Cerebellar nuclear complex (tissue), 1 donor: Measurements from ENCODE around the gene CSRP2.

ENCODE experiments used
- DNase-seq, 2 experiments: peaks; one replicate each; lab custom pipeline; 2025; lab: John Stamatoyannopoulos, UW

The CSRP2 gene

DNA sequence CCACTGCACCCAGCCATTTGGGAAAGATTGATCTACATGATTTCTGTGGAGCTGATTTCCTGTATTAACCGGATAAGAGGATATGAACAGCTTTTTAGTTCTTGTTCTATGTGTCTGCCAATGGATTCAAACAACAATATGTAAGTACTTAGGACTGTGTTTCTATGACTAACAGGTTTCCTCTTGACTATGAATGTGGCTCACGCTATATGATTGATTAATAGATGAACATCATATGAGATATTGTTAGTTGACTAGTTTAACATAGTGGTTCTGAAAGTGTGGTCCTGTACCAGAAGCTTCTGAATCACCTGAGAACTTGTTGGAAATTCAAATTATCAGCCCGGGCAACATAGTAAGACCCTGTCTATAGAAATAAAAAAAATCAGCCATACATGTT, 12.8 kb upstream of the CSRP2 start:
- no peak for DNase-seq

DNA sequence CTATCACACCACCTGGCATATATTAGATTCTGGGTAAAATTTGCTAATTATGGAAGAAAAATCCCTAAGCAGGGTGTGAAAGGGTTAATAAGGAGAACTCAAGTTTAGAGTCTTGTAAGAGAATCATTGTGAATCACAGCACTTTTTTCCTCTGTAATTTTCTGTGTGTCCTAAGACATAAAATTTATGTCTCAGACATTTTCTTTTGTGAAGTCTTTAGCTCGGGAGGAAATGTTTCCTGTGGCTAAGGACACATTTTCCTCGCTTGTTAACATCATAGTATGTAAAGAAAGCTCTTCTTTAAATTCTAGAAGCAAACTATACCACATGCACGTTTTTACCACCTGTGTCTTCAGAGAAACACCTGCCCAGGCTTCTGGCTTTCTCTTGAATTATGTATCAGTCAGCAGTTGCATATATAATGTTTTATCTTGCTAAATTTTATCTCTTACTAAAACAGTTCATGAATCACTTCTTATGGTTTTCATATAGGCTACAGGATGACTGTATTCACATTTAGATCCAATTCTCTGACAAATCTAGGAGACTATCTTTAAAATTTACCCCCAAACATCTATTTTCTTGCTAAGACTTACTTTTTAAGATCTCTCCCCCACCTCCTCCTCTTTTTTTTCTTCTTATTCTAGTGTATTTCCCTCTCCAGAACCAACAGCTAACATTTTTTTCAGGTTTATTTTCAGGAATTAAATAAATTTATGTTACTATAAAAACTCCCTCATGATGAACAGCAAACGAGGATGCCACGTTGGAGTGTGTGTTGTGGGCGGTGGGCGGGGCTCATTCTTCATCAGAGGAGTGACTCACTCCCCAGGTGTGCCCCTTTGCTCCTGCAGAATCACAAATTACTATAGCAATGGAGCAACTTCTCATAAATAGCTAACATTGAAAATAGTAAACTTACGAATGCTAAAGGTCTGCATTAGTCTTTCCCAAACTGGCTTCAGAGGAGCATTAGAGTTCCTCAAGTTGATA, 11.6 kb upstream of the CSRP2 start:
- DNase-seq, result no peak

DNA sequence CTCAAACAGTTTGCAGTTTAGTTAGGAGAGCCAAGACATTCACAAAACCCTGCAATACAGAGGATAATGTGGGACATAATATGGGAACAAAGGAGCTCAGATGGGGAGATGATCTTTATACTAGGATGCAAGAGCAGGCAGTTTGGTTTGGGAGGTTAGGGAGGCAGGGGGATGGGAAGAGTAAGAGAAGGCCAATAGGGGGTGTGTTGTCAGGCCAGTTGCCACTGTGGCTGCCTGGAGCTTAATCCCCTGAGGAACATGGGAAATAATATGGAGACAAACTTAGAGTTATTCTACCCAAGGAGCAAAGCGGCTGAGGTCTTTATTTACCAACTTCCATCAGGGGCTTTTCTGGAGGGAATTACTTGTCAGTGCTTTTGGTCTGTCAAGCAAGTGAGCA, 10.0 kb upstream of the CSRP2 start:
- no peak for DNase-seq

DNA sequence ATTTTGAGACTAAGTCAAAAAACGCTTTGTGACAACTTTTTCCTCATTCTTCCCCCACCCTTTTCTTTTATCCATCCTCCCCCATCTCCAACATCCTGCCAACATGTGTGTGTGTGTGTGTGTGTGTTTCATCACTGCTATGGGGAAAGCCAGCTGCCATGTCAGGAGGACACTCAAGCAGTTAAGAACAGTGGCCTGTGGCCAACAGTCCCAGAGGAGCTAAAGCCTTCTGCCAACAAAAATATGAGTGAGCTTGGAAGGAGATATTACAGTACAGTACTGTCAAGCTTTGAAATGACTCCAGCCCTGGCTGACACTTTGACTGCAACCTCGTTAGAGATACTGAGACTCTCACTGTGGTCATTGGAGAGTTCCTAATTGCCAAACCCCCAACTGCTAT, 5.0 kb upstream of the CSRP2 start:
- DNase-seq, result no peak

DNA sequence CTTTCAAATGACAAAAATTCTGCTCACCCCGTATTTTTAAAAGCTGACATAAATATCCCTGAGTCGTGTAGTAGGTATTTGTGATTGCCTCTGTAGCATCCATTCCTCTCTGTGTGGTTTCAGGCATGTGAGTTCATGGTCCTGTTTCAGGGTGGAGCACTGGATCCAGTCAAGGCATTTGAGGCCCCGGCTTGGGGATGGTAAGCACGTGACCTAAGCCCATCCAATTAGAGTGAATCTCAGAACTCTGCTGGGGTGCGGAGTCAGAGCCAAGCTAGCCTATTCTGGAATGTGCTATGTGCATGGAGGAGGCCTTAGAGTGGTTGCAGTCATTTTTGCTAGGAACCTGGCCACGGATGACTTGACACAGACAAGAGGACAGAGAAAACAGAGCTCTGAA, 4.3 kb upstream of the CSRP2 start:
- no peak for DNase-seq

DNA sequence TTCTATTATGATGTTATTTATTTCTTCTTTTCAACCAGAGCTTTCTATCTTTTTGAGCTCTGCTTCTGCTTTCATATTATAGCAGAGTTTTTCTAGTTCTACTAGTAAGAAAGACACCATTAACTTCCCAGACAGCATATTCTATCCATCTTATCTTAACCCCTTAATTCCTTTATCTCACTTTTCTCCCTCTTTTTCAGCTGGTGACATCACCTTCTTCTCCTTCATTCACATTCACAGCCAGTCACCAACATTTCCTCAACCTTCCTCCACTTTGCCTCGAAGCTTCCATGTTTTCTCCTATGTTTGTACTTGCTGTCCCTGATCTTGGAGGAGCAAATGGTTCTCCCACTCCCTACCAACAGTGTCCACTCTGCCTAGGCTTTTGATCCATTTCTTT, 3.5 kb upstream of the CSRP2 start:
- no peak for DNase-seq

DNA sequence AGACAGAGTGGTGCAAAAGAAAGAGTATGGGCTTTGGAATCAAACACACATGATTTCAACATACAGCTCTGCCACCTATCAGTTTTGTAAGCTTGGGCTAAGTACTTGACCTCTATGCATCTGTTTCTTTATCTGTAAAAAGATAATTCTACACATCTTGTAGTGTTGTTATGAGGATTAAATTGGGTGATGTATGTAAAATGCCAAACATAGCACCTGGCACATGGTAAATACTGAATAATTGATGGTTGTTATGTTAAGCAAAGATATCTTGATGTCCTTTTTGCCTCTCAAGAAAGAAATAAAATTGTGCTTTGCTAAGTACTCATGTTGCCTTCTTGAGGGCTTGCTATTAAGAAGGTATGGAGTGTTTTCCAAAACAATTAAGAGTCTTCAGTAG, 2.3 kb upstream of the CSRP2 start:
- no peak for DNase-seq

DNA sequence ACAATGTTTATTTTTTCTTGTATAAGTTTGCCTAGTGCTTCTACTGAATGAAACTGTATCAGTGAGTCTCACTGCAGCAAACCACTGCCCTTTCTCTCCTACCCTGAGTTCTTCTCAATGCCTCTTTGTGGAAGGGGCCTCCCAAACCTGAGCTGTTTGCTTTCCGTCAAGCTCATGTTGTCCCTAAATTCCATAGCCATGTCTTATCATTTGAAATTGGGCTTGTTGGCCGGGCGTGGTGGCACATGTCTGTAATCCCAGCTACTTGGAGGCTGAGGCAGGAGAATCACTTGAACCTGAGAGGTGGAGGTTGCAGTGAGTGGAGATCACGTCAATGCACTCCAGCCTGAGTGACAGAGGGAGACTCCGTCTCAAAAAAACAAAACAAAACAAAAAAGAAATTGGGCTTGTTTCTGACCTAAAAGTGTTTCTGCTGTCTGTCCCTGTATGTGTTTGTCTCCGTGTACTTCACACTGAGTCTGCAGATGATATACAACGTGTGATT, 1.8 kb upstream of the CSRP2 start:
- no peak for DNase-seq

DNA sequence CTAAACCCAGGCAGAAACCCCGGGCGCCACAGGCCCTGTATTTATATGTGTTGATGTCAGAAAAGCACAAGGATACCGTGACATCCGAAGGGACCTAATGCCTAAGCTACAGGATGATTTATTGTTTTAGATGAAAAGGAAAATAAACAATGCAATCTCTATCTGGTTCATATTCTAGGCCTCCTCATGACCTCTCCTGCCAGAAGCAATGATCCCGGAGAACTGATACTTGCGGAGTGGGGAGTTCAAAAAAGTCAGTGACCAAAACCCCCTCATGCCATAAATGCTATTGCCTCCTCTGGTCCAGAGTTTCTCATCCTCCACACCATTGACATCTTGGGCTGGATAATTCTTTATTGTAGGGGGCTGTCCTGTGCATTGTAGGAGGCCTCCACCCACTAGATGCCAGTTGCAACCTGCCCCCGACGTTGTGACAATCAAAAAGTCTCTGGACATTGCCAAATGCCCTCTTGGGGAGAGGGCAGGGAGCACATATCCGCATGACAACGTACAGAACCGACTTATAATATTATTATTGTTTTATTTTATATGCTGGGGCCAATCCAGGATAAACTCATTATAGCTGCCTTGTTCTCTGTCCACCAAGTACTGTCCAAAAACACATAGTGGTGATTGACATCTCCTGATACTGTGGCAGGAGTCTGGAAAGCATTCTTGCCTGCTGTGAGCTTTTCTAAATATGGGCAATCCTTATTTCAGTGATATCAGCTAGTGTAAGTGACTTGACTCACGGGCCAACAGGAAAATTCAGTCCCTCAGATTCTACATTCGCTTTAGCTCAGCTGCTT, 1.1 kb upstream of the CSRP2 start:
- DNase-seq, result no peak

DNA sequence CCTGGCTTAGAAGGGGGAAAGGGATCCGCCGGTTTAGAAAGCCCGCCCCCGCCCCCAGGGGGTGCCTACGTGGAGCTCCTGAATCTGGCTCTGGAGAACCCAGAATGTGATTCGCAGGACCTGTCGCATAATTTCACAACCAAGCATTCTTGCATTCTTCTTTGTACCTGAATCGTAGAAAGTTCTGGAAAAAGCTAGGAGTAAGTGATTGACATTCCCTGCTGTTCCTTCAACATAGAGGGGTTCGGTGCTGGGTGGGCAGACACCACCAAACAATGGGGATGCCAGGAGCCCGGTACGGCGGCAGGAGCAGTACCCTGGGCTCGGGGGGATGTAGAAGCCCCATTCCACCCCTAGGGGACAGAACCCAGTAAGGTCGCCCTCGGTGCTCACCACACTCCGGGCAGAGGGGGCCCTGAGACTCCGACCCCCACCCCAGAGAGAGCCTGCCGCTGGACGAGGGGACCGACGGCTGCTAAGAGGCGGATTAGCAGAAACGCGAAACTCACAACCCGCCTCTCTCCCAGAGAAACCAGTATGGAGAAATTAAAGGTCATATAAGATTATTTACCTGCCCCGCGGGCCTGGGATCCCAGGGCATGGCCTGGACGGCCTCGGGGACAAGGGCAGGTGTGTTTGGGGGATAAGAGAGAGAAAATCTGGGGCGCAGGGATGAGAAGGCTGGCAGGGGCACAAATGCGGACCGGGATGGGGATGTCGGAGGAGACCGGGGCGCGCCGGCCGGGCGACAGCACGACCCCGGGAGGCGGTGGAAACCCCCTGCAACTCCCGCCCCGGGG, 520 bp downstream of the CSRP2 start:
- no peak for DNase-seq

DNA sequence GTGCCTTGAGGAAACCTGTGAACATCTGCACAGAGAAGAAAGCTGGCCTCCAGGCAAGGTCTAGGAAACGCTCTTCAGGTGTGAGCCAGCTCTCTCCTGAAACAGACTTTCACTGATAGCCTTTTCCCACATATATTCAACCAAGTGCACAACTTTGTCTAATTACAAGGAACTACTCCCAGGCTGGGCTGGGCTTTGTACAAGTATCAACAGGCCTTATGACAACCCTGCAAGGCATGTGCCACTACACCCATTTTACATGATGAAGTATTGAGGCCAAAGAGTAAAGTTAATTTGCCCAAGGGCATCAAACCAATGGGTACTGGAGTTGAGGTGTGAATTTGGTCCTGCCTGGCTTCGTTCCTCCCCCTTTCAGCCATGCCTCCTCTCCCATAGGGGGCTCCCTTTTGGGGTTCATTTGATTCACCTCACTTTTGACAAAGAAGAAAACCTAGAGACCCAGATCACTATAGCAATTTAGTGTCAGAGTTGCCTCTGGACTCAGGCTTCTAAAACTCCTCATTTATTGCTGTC, 2.1 kb downstream of the CSRP2 start:
- no peak for DNase-seq

DNA sequence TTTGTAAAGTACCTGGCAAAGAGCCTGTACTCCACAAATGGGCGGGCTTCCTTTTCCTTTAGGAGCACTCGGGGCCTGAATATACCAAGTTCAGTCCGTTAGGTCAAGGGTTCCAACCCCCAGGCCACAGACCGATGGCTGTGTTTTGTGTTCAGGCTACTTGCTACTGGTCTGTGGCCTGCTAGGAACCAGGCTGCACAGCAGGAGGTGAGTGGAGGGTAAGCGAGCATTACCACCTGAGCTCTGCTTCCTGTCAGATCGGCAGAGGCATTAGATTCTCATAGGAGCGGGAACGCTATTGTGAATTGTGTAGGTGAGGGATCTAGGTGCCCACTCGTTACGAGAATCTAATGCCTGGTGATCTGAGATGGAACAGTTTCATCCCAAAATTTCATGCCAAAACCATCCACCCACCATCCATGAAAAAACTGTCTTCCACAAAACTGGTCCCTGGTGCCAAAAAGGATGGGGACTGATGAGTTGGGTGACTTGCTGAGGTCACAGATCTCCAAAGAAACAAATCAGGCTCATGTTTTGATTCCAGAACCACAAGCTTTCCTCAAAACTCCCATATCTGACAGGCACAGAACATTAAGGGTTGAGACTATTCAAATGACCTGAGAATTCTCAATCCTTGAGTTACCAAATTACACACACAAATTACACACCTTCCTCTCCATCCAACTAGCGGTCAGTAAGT, 4.2 kb downstream of the CSRP2 start:
- DNase-seq, result no peak

DNA sequence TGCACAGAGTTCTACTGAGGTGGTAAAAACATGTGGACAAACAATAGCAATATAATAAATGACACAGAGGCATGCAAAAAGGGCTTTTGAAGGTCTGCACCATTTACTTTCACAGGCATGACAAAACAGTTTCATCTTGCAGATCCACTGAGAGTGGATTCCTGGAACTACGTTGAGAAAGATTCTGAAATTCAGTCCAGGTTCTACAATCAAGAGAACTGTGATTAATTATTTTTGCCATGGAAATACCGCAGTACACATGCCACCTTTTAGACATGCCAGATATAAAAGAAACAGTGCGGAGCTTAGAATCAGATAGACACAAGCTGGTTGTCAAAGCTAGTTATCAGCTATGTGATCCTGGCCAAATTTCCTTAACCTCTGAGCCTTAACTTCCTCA, 4.8 kb downstream of the CSRP2 start:
- DNase-seq, result no peak

DNA sequence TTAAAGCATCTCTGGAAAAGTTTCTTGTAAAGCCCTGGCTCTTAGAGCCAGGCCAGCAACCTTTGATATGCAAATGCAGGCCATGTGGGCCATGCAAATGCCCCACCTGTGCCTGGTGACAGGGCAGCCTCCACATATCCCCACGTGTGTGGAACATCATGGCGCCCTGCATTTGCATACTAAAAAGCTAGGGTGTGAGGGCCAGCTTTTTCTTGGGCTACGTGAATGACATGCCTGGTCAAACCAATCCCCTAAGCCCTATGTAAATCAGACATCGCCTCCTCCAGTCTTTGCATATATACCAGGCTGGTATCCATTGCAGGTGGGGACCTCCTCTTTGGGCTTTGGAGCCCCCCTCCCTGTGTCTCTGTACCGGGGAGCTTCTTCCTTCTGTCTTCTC, 6.4 kb downstream of the CSRP2 start:
- no peak for DNase-seq

DNA sequence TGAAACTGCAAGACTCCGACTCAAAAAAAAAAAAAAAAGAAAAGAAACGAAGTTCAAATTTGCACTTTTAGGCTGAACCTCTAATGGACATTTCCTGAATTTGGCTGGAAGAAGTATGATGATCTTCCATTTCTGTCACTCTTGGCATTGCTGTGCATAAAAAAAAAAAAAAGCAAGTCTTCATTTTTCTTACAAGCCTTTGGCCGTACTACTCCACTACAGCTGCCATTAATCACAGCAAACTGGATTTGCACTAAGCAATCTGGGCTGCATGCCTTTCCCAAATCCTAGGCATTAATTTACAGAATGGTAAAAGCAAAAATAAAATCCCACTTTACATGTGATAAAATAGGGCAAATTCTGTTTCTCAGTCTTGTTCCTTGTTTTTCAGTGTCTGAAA, 7.1 kb downstream of the CSRP2 start:
- DNase-seq, result no peak

DNA sequence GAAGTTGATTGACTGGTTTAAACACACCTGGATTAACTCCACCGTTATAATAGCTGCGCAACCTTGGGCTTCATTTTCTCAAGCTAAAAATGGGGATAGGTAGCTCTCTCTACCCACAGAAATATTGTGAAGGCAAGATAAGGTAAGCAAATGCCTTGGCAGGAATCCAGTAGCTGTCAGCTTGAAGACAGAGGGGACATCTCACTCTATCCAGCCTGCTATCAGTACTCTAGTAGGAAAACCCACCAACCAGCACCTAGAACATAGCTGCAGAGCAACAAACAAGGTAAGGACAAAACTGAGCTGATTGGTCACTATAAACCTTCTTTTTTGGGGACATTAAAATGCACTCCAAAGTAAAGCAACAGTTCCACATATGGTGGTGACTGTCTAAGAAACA, 7.7 kb downstream of the CSRP2 start:
- no peak for DNase-seq

DNA sequence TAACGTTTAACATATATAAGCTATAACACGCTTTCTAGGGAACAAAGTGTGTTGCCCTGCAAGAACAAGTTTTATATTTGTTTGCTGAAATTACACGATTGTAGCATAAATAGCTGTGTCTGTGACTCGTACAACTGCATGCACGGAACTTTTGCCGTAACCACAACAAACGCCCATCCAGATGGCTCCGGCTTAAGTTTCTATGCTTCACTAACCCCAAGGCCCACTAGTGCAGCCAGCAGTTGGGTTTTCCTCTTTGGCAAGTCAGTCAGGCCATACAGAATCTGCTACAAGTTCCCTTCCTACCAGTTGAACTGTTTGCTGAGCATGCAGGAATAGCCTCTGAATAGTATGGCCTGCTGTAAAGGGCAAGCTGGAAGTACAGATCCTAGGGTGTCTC, 12.1 kb downstream of the CSRP2 start:
- no peak for DNase-seq

DNA sequence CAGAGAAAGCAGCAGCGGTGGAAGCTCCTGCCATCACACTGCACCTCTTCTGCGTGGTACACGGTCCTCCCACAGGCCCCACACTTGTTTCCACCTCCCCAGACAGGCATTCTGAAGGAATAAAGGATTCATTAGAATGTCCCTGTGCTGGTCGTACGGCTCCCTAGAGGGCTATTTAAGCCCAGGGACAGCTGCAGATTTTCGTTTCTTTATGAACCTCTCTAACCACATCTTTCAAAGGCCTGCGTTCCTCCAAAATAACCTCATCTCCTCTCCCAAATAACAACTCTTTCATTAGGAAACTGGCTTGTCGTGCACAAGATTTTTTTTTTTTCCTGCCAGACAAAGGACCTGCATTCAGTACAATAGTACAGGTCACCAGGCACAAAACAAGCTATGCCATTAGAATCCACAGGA, 12.7 kb downstream of the CSRP2 start:
- no peak for DNase-seq

DNA sequence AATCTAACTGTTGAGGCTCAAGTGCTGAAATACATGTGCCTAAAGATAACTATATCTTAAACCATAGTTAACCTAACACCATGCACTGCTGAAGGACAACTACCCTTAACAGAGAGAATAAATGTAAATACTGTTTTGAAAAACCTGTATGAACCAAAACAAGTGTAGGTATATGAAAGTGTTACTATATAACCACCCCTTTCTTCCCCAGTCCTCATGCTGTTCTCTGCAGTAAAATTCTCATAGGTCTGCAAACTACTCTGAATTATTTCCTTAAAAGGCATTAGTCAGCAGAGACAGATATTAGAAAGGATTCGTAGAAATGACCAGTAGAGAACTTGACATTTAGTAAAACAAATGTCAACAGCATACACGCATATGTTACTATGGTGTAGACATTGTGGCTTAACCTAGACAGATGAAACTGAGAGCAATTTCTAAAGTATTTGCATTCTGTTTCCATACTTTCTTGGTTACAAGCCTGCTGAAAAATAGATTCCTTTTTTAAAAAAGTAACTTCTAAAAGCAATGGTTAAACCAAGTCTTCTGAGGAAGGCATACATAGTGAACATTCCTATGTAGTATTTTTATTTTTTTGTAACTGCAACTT, 13.9 kb downstream of the CSRP2 start:
- DNase-seq, result no peak

DNA sequence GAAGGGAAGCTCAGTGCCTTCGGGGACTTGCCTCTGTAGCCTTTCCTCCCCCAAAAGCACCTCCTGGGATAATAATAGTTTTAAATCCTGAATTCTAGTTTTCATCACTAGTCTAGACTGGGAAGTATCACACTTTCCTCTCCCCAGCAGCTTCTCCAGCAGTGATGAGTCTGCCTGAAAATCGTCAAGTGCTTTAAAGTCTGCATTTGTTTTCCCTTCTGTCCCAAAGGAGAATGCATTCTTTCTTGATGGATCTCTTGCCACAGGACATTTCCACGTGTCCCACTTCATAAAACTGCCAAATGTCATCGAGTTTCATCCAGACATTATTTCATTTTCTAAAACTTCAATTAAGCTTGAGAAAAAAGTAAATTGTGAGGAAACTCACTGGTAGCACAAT, 15.0 kb downstream of the CSRP2 start:
- no peak for DNase-seq
